GM12878 (cell line): ENCODE measurements around the gene ALDH1A2. TPM values are rescaled to one million over a fixed set of nuclear protein-coding genes. Genes with fewer than 3 reads are reported as not detected.

Source experiments
- ATAC-seq: fragments of 200-7000 bp; cut with Tn5 transposase; 3 replicates; pipeline ENCODE4 v1.9.1; 2020; ENCODE audit warnings: mild to moderate bottlenecking, moderate library complexity
- BruUV-seq: library from RNA; stranded (reverse); fragments of 400-500 nt; replicated peaks from 2 replicates; lab custom pipeline; 2021; lab: Mats Ljungman, UMichigan
- CTCF ChIA-PET: fragments of 300-600 bp; sonication (Branson Sonifier 250); formaldehyde crosslinking; extraction: SDS; loops from one replicate; lab custom pipeline; 2021; ENCODE audit warnings: inconsistent platforms; lab: Yijun Ruan, JAX
- POLR2A ChIA-PET: fragments of 350-600 bp; formaldehyde crosslinking; extraction: SDS; loops from one replicate; lab custom pipeline; 2021; ENCODE audit warnings: inconsistent platforms; lab: Charles Lee
- RAD21 ChIA-PET: fragments of 300-600 bp; sonication (Branson Sonifier 250); formaldehyde crosslinking; loops from one replicate; lab custom pipeline; 2023; ENCODE audit warnings: antibody characterized with exemption; ENCODE audit not compliant: unreplicated experiment; lab: Charles Lee
- SMC1A ChIA-PET: fragments of 300-600 bp; sonication (Branson Sonifier 250); formaldehyde crosslinking; loops from one replicate; lab custom pipeline; 2023; ENCODE audit not compliant: unreplicated experiment, uncharacterized antibody; lab: Charles Lee
- DNase-seq: peaks from one replicate; pipeline ENCODE4 v3.0.0-alpha.2; 2011; ENCODE audit warnings: low read depth, low spot score
- FAIRE-seq: peaks from 3 replicates; lab custom pipeline; 2011; peaks lifted over from hg19 to GRCh38; lab: Jason Lieb, UNC
- H2AFZ ChIP-seq: 2 replicates; pipeline ENCODE4 v1.6.0; 2011; ENCODE audit warnings: low read depth, low read length, control low read depth; ENCODE audit not compliant: control insufficient read depth
- H3K27ac ChIP-seq: 2 replicates; pipeline ENCODE4 v1.5.1; 2011; ENCODE audit warnings: control low read depth; ENCODE audit not compliant: control insufficient read depth, insufficient read depth
- H3K27me3 ChIP-seq, 2 experiments: replicated peaks in 1 of 2; 2 replicates each; pipeline versions ENCODE4 v1.6.0 to v1.6.1; 2011; ENCODE audit warnings: low read length in 1 of 2; ENCODE audit not compliant: control insufficient read depth in 2 of 2, insufficient read depth in 2 of 2
- H3K36me3 ChIP-seq, 2 experiments: 2 replicates each; pipeline ENCODE4 v1.5.1; 2011; ENCODE audit warnings: low read length in 1 of 2; ENCODE audit not compliant: control insufficient read depth in 2 of 2, insufficient read depth in 2 of 2
- H3K4me1 ChIP-seq: 2 replicates; pipeline ENCODE4 v1.6.1; 2011; ENCODE audit warnings: mild to moderate bottlenecking, low read length, moderate library complexity, mixed read lengths; ENCODE audit not compliant: control insufficient read depth, insufficient read depth
- H3K4me2 ChIP-seq: 2 replicates; pipeline ENCODE4 v1.6.0; 2011; ENCODE audit warnings: control low read depth; ENCODE audit not compliant: control insufficient read depth, insufficient read depth
- H3K4me3 ChIP-seq: fragments of 200-600 bp; sonication (generic); 2 replicates; pipeline ENCODE4 v1.5.1; 2016
- H3K79me2 ChIP-seq: 2 replicates; pipeline ENCODE4 v1.6.0; 2011; ENCODE audit warnings: low read length; ENCODE audit not compliant: control insufficient read depth, insufficient read depth
- H3K9ac ChIP-seq: 2 replicates; pipeline ENCODE4 v1.8.0; 2011; ENCODE audit warnings: low read length, control low read depth, mixed read lengths; ENCODE audit not compliant: control insufficient read depth, insufficient read depth
- H3K9me3 ChIP-seq: replicated peaks from 3 replicates; pipeline ENCODE4 v1.5.1; 2011; ENCODE audit warnings: mild to moderate bottlenecking, low read length; ENCODE audit not compliant: control insufficient read depth, insufficient read depth
- H4K20me1 ChIP-seq: 2 replicates; pipeline ENCODE4 v1.6.0; 2011; ENCODE audit not compliant: control insufficient read depth, insufficient read depth
- BRCA1 ChIP-seq: IDR thresholded peaks from 2 replicates; pipeline ENCODE4 v1.6.1; 2011; ENCODE audit warnings: low read depth, low read length, improper control_type of control experiment
- CHD1 ChIP-seq: IDR thresholded peaks from 2 replicates; pipeline ENCODE4 v1.6.1; 2012; ENCODE audit warnings: low read depth, low read length, improper control_type of control experiment
- CREM ChIP-seq: IDR thresholded peaks from 2 replicates; pipeline ENCODE4 v1.6.1; 2014; ENCODE audit warnings: antibody characterized with exemption, low read depth
- EED ChIP-seq: sonication (generic); IDR thresholded peaks from 2 replicates; pipeline ENCODE4 v1.6.1; 2016; ENCODE audit warnings: antibody characterized with exemption, low read depth
- EP300 ChIP-seq, 2 experiments: fragments of 150-350 bp in 1 of 2; IDR thresholded peaks; 2 replicates each; pipeline ENCODE4 v1.6.1; 2011 to 2012; ENCODE audit warnings: low read depth in 2 of 2, low read length in 2 of 2, borderline replicate concordance in 1 of 2, improper control_type of control experiment in 1 of 2, inconsistent platforms in 1 of 2; ENCODE audit not compliant: control insufficient read depth in 1 of 2
- ETV6 ChIP-seq, 2 experiments: fragments of 450-650 bp in 1 of 2; IDR thresholded peaks in 1 of 2; conservative IDR thresholded peaks in 1 of 2; 2 replicates each; pipeline ENCODE4 v1.6.1; 2014; ENCODE audit warnings: antibody characterized with exemption in 1 of 2, borderline replicate concordance in 1 of 2, low read depth in 1 of 2, mild to moderate bottlenecking in 1 of 2, moderate library complexity in 1 of 2
- IRF3 ChIP-seq: fragments of 450-650 bp; IDR thresholded peaks from 2 replicates; pipeline ENCODE4 v1.6.1; 2014; ENCODE audit warnings: mild to moderate bottlenecking
- KAT2A ChIP-seq: conservative IDR thresholded peaks from 2 replicates; pipeline ENCODE4 v1.6.1; 2011; ENCODE audit warnings: low read depth, low read length; ENCODE audit not compliant: control insufficient read depth
- KLF5 ChIP-seq: fragments of 450-650 bp; IDR thresholded peaks from 2 replicates; pipeline ENCODE4 v1.6.1; 2014; ENCODE audit warnings: mild to moderate bottlenecking; ENCODE audit not compliant: partially characterized antibody
- NR2F1 ChIP-seq: fragments of 450-650 bp; conservative IDR thresholded peaks from 2 replicates; pipeline ENCODE4 v1.6.1; 2017; ENCODE audit warnings: mild to moderate bottlenecking
- PAX8 ChIP-seq: fragments of 450-650 bp; IDR thresholded peaks from 2 replicates; pipeline ENCODE4 v1.6.1; 2017; ENCODE audit warnings: mild to moderate bottlenecking, moderate library complexity
- POLR2A ChIP-seq: IDR thresholded peaks from 2 replicates; pipeline ENCODE4 v1.6.1; 2011; ENCODE audit warnings: low read depth, mild to moderate bottlenecking, low read length
- SIX5 ChIP-seq: IDR thresholded peaks from 2 replicates; pipeline ENCODE4 v1.6.1; 2011; ENCODE audit warnings: mild to moderate bottlenecking, low read depth, low read length, moderate library complexity; ENCODE audit not compliant: severe bottlenecking
- SKIL ChIP-seq: fragments of 450-650 bp; IDR thresholded peaks from 2 replicates; pipeline ENCODE4 v1.6.1; 2017; ENCODE audit warnings: mild to moderate bottlenecking, low read depth, inconsistent platforms; ENCODE audit not compliant: poor library complexity, severe bottlenecking
- SMARCA5 ChIP-seq: fragments of 450-650 bp; IDR thresholded peaks from 2 replicates; pipeline ENCODE4 v1.6.1; 2017; ENCODE audit warnings: mild to moderate bottlenecking
- TARDBP ChIP-seq: IDR thresholded peaks from 2 replicates; pipeline ENCODE4 v1.6.1; 2016; ENCODE audit warnings: borderline replicate concordance
- TCF3 ChIP-seq: IDR thresholded peaks from 2 replicates; pipeline ENCODE4 v1.6.1; 2012; ENCODE audit warnings: low read depth, mild to moderate bottlenecking, low read length, borderline replicate concordance; ENCODE audit not compliant: insufficient read depth
- ZNF24 ChIP-seq: fragments of 450-650 bp; IDR thresholded peaks from 2 replicates; pipeline ENCODE4 v1.6.1; 2017; ENCODE audit warnings: antibody characterized with exemption, mild to moderate bottlenecking
- WGBS: methylation state at CpG from one replicate; pipeline ENCODE4 v1.1.6; 2016; ENCODE audit warnings: low lambda C conversion rate; ENCODE audit not compliant: insufficient replicate concordance, insufficient coverage; ENCODE audit errors: missing lambda C conversion rate; 5-methylcytosine and 5-hydroxymethylcytosine counted together
- in situ Hi-C: fragments of 300-500 bp; cut with MboI; formaldehyde crosslinking; loops from 9 replicates; pipeline ENCODE4 v1.14.3; 2018; ENCODE audit warnings: mixed read lengths
- intact Hi-C: fragments of 100-400 bp; cut with micrococcal nuclease; formaldehyde crosslinking; loops from one replicate; pipeline ENCODE4 v1.14.2; 2022; ENCODE audit not compliant: unreplicated experiment
- polyA plus RNA-seq, 11 experiments: library from polyadenylated mRNA; depleted of rRNA in 4 of 11; unstranded in 6 of 11; stranded (reverse) in 5 of 11; fragments of >200 nt; fragmentation: Nextera tagmentation in 4 of 11; fragmentation: Illumina TruSeq in 1 of 11; extraction: Ambion mirVana in 4 of 11; extraction: Trizol in 1 of 11; gene quantifications; 1 replicate in 1 of 11; 2 replicates in 10 of 11; pipeline versions ENCODE4 v1.2.1 to v1.2.3, GENCODE V29; 2011 to 2016; ENCODE audit warnings: inconsistent platforms in 2 of 11, missing spikeins in 2 of 11, low read depth in 1 of 11
- total RNA-seq, 4 experiments: library from RNA; depleted of rRNA in 3 of 4; stranded (reverse); fragments of >200 nt in 3 of 4; fragmentation: Illumina TruSeq in 1 of 4; extraction: Trizol in 1 of 4; gene quantifications; 2 replicates each; pipeline versions ENCODE4 v1.2.1 to v1.2.3, GENCODE V29; 2013 to 2021

The ALDH1A2 gene
- total and polyA plus RNA-seq, 10 of the 15 experiments (the other 5 are each of a cell fraction or from before 2014, with no cell fraction given), result 0.06 to 0.92 (median 0.18) TPM; not detected in 5

GRCh38 chr15:58056015-58056414 is 9.5 kb downstream of the ALDH1A2 start:
- RAD21 ChIA-PET, result no interaction called here
- no peak overlapping the region for H3K9ac ChIP-seq
- H3K4me3 ChIP-seq, result no peak overlapping the region
- no TSS peak for BruUV-seq
- no peak for TF ChIP-seq EED
- TF ChIP-seq CREM, result no peak
- TF ChIP-seq SIX5, result no peak
- TF ChIP-seq SMARCA5, result no peak
- no peak for TF ChIP-seq TARDBP
- TF ChIP-seq CHD1, result no peak
- no peak for TF ChIP-seq IRF3
- TF ChIP-seq ZNF24, result no peak
- no peak for TF ChIP-seq EP300 (IDR thresholded peaks at IDR 0.05; ENCODE audit: borderline replicate concordance in 1 of 2, control insufficient read depth in 1 of 2, low read depth in 2 of 2, low read length in 2 of 2)
- no peak for TF ChIP-seq BRCA1
- no peak for TF ChIP-seq ETV6 (conservative IDR thresholded peaks at IDR 0.05 in 1 of 2, IDR thresholded peaks at IDR 0.05 in 1 of 2; ENCODE audit: borderline replicate concordance in 1 of 2, low read depth in 1 of 2)
- no peak for TF ChIP-seq SKIL
- TF ChIP-seq KLF5, result no peak
- no peak for TF ChIP-seq PAX8
- no peak for TF ChIP-seq KAT2A
- TF ChIP-seq POLR2A, result no peak
- no peak for TF ChIP-seq TCF3
- TF ChIP-seq NR2F1, result no peak
- no peaks in the 10 kb centered on the region for H4K20me1 ChIP-seq
- no peak overlapping the region for H2AFZ ChIP-seq
- SMC1A ChIA-PET, result no interaction called here
- CTCF ChIA-PET, result interaction anchor here (1.3 kb wide), 1 partner anchor 8 kb away, joined by 3 read pairs; no protein-coding TSS in a partner anchor
- intact Hi-C loops (no loop called here), in situ Hi-C loops (no loop called here)
- 59% methylated on average over 4 of the region's 4 CpGs for WGBS
- no peaks in the 10 kb centered on the region for H3K9me3 ChIP-seq
- no peaks in the 10 kb centered on the region for H3K79me2 ChIP-seq
- ATAC-seq (no peak), DNase-seq (no peak), FAIRE-seq (no peak)
- H3K36me3 ChIP-seq, result no peaks in the 10 kb centered on the region
- H3K27ac ChIP-seq, result no peak overlapping the region
- no peak overlapping the region for H3K4me2 ChIP-seq
- no peaks in the 10 kb centered on the region for H3K4me1 ChIP-seq
- POLR2A ChIA-PET, result no interaction called here
- H3K27me3 ChIP-seq, result no peaks in the 10 kb centered on the region; a peak in 1 of 4 replicates
